Kidney epithelial cell (primary cell): ENCODE results near the gene DOCK1. TPM values are rescaled to one million over a fixed set of nuclear protein-coding genes. Genes with fewer than 3 reads are reported as not detected.

Experiments used
- DNase-seq: peaks from one replicate; pipeline ENCODE4 v3.0.0-alpha.2; 2010; ENCODE audit warnings: low read depth
- H3K27me3 ChIP-seq: 2 replicates; pipeline ENCODE4 v1.6.0; 2011; ENCODE audit warnings: low read length; ENCODE audit not compliant: control insufficient read depth, insufficient read depth
- H3K36me3 ChIP-seq: 2 replicates; pipeline ENCODE4 v1.5.1; 2011; ENCODE audit warnings: low read length; ENCODE audit not compliant: control insufficient read depth, insufficient read depth
- H3K4me3 ChIP-seq: 2 replicates; pipeline ENCODE4 v1.5.1; 2011; ENCODE audit warnings: low read depth, mild to moderate bottlenecking, control low read depth, low read length
- CTCF ChIP-seq: IDR thresholded peaks from 2 replicates; pipeline ENCODE4 v1.5.1; 2011; ENCODE audit warnings: mild to moderate bottlenecking, moderate library complexity, low read length, control low read depth, inconsistent platforms; ENCODE audit not compliant: insufficient read depth, poor library complexity, severe bottlenecking
- total RNA-seq: library from RNA; depleted of rRNA; stranded (reverse); fragments of >200 nt; gene quantifications from 2 replicates; pipeline ENCODE4 v1.2.3, GENCODE V29; 2015

Gene DOCK1
- total RNA-seq, 1 donor from 2014 or later: 39.5 TPM

- Histone ChIP-seq H3K4me3 (no peak overlapping the region), H3K36me3 (no peaks in the 10 kb centered on the region), H3K27me3 (peaks cover 10% of the 10 kb centered on the region)
- no peak for TF ChIP-seq CTCF
- no peak for DNase-seq
Measured at GRCh38 chr10:127198721-127199120, 293.5 kb downstream of the DOCK1 start.

- no peak for DNase-seq
- H3K36me3 ChIP-seq: no peaks in the 10 kb centered on the region
- no peak for TF ChIP-seq CTCF
- no peak overlapping the region for H3K4me3 ChIP-seq
- peaks cover 3% of the 10 kb centered on the region for H3K27me3 ChIP-seq
Measured at GRCh38 chr10:127200646-127201045, 295.4 kb downstream of the DOCK1 start.

- no peak for DNase-seq
- no peak for TF ChIP-seq CTCF
- no peaks in the 10 kb centered on the region for H3K27me3 ChIP-seq
- H3K36me3 ChIP-seq: no peaks in the 10 kb centered on the region
- no peak overlapping the region for H3K4me3 ChIP-seq
Measured at GRCh38 chr10:127203067-127203466, 297.8 kb downstream of the DOCK1 start.

GRCh38 chr10:127207081-127207480 lies 301.9 kb downstream of the DOCK1 start:
- Histone ChIP-seq H3K27me3 (no peaks in the 10 kb centered on the region), H3K4me3 (no peak overlapping the region), H3K36me3 (no peaks in the 10 kb centered on the region)
- TF ChIP-seq CTCF: no peak
- DNase-seq: no peak

GRCh38 chr10:127210936-127211466 lies 305.8 kb downstream of the DOCK1 start:
- TF ChIP-seq CTCF: no peak

GRCh38 chr10:127215866-127216265 lies 310.6 kb downstream of the DOCK1 start:
- no peak for DNase-seq
- H3K27me3 ChIP-seq: no peaks in the 10 kb centered on the region
- no peak for TF ChIP-seq CTCF
- no peak overlapping the region for H3K4me3 ChIP-seq
- no peaks in the 10 kb centered on the region for H3K36me3 ChIP-seq

More at GRCh38 chr10:127210936-127211466, 305.8 kb downstream of the DOCK1 start:
- Histone ChIP-seq H3K36me3 (no peaks in the 10 kb centered on the region), H3K4me3 (no peak overlapping the region), H3K27me3 (no peaks in the 10 kb centered on the region)
- no peak for DNase-seq
